ENCODE measurements around the gene TKTL1. TPM values are rescaled to one million over a fixed set of nuclear protein-coding genes. Genes with fewer than 3 reads are reported as not detected.

The TKTL1 gene
- total and polyA plus RNA-seq, 2 of the 8 experiments (the other 6 are each of a cell fraction or from before 2014, with no cell fraction given), result 0.05 TPM; not detected in 1

DNA sequence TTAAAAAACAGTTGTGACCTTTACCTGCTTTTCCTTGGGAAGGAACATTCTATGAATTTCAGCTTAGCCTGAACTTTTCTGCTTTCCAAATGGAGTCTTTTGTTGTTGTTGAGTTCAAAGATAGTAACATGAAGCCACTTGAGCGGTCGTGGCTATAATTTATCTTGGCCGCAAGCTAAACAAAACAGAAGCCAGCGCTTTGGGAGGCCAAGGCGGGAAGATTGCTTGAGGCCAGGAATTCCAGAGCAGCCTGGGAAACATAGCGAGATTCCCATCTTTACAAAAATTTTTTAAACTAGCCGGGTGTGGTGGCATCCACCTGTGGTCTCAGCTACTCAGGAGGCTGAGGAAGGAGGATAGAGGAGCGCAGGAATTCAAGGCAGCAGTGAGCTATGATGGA lies 29.9 kb downstream of the TKTL1 start:
- Histone ChIP-seq H3K14ac (ENCODE audit: insufficient read length) (no peak overlapping the region), H3K18ac (ENCODE audit: extremely low read depth, low read length) (no peak overlapping the region), H3K27ac (ENCODE audit: low read depth, low read length) (no peak overlapping the region), H3K4ac (replicated peaks; ENCODE audit: insufficient read length, low read depth, low read length) (no peak overlapping the region), H3K4me1 (replicated peaks in 1 of 4; ENCODE audit: control insufficient read depth in 3 of 4, insufficient read depth in 4 of 4, low read length in 3 of 4) (no peaks in the 10 kb centered on the region; a peak in 1 of 7 replicates), H3K27me3 (replicated peaks in 1 of 4; ENCODE audit: control insufficient read depth in 3 of 4, extremely low read depth in 1 of 4, insufficient read depth in 3 of 4, low read length in 3 of 4) (no peaks in the 10 kb centered on the region), H2BK120ac (replicated peaks; ENCODE audit: low read depth, low read length) (no peak overlapping the region), H3K79me2 (ENCODE audit: control insufficient read depth in 1 of 2, insufficient read depth in 2 of 2, low read length in 2 of 2) (no peaks in the 10 kb centered on the region), H4K20me1 (replicated peaks in 1 of 2; ENCODE audit: control insufficient read depth in 1 of 2, insufficient read depth in 2 of 2, low read length in 2 of 2) (no peaks in the 10 kb centered on the region), H3K56ac (replicated peaks; ENCODE audit: insufficient read length, low read depth, low read length) (no peak overlapping the region), H3K4me3 (ENCODE audit: extremely low read depth in 1 of 4, insufficient read depth in 2 of 4, low read depth in 3 of 4, low read length in 4 of 4) (no peak overlapping the region), H3K9me3 (ENCODE audit: insufficient read depth in 2 of 2, low read depth in 1 of 2, low read length in 1 of 2) (no peaks in the 10 kb centered on the region), H2BK15ac (ENCODE audit: low read length) (no peak overlapping the region), H3K4me2 (ENCODE audit: insufficient read depth in 1 of 2, low read depth in 2 of 2, low read length in 2 of 2) (no peak overlapping the region), H3K23me2 (ENCODE audit: low read depth, low read length) (no peaks in the 10 kb centered on the region), H2BK5ac (ENCODE audit: low read depth, low read length) (no peak overlapping the region), H3K9ac (replicated peaks in 1 of 4; ENCODE audit: extremely low read depth in 1 of 4, low read depth in 3 of 4, low read length in 3 of 4) (no peak overlapping the region), H4K5ac (ENCODE audit: insufficient read length, low read depth, low read length) (no peak overlapping the region), H3K79me1 (ENCODE audit: low read depth, low read length) (no peaks in the 10 kb centered on the region), H4K8ac (ENCODE audit: extremely low read depth, insufficient read depth, low read length) (no peak overlapping the region), H2AFZ (ENCODE audit: low read length) (no peak overlapping the region), H2BK12ac (ENCODE audit: low read depth, low read length) (no peak overlapping the region), H4K91ac (replicated peaks; ENCODE audit: insufficient read length, low read length) (no peak overlapping the region), H3K36me3 (ENCODE audit: control insufficient read depth in 2 of 4, insufficient read depth in 4 of 4, low read length in 3 of 4) (no peaks in the 10 kb centered on the region), H2AK5ac (ENCODE audit: low read depth, low read length) (no peak overlapping the region), H2BK20ac (ENCODE audit: low read length) (no peak overlapping the region), H3K23ac (ENCODE audit: insufficient read length) (no peak overlapping the region)
- no peak for DNase-seq (ENCODE audit: low read depth in 1 of 2, low spot score in 2 of 2)
- ChIA-PET POLR2A (ENCODE audit: partially characterized antibody) (no interaction called here), CTCF (ENCODE audit: partially characterized antibody) (interaction anchor here (0.7 to 3.0 kb wide), 2 partner anchors 8 to 11 kb away, joined by 3 to 12 read pairs; no protein-coding TSS in a partner anchor)
- FAIRE-seq, result no peak
- WGBS, 2 experiments (ENCODE audit: extremely low coverage in 1 of 2, insufficient coverage in 1 of 2, insufficient read length in 1 of 2, insufficient replicate concordance in 2 of 2, low coverage in 1 of 2, low lambda C conversion rate in 2 of 2, missing lambda C conversion rate in 1 of 2), result 93% methylated on average over 5 of the region's 8 CpGs; no CpG with 5 or more reads in 1 of the 2 experiments
- no peak for TF ChIP-seq TCF12 (IDR thresholded peaks at IDR 0.05; ENCODE audit: low read depth, low read length)
- TF ChIP-seq NRF1 (IDR thresholded peaks at IDR 0.05; ENCODE audit: low read depth, low read length), result no peak
- no peak for TF ChIP-seq RNF2 (IDR thresholded peaks at IDR 0.05; ENCODE audit: borderline replicate concordance, low read depth, low read length, missing control alignments, poor library complexity, severe bottlenecking)
- no peak for TF ChIP-seq CTBP2 (IDR thresholded peaks at IDR 0.05; ENCODE audit: borderline replicate concordance, insufficient read depth, insufficient read length, low read length)
